ENCODE results near the gene PNLIP. TPM values are rescaled to one million over a fixed set of nuclear protein-coding genes. Genes with fewer than 3 reads are reported as not detected.

The PNLIP gene
- total RNA-seq, 4 donors from 2014 or later = not detected

GRCh38 chr10:116545122-116545521 lies 609 bp upstream of the PNLIP start:
- no peak overlapping the region for H3K27ac ChIP-seq
- ATAC-seq (no peak), DNase-seq (no peak)
- H3K9me3 ChIP-seq = no peaks in the 10 kb centered on the region
- no peak overlapping the region for H3K4me3 ChIP-seq
- H3K36me3 ChIP-seq = no peaks in the 10 kb centered on the region
- TF ChIP-seq POLR2A (IDR thresholded peaks at IDR 0.05) (no peak), CTCF (IDR thresholded peaks at IDR 0.05 in 4 of 5, conservative IDR thresholded peaks at IDR 0.05 in 1 of 5) (no peak)
- no peaks in the 10 kb centered on the region for H3K27me3 ChIP-seq
- H3K4me1 ChIP-seq = no peaks in the 10 kb centered on the region
- intact Hi-C loops (cut with DNase I; ENCODE audit: low total_unique reads) (no loop called here), in situ Hi-C loops (cut with MboI; ENCODE audit: low sequenced_read_pairs in 4 of 4) (no loop called here)

- Histone ChIP-seq H3K36me3 (no peaks in the 10 kb centered on the region), H3K27ac (no peak overlapping the region), H3K4me1 (no peaks in the 10 kb centered on the region), H3K27me3 (no peaks in the 10 kb centered on the region), H3K4me3 (no peak overlapping the region), H3K9me3 (no peaks in the 10 kb centered on the region)
- ATAC-seq (no peak), DNase-seq (no peak)
- TF ChIP-seq CTCF (IDR thresholded peaks at IDR 0.05 in 4 of 5, conservative IDR thresholded peaks at IDR 0.05 in 1 of 5) = no peak
- no peak for TF ChIP-seq POLR2A (IDR thresholded peaks at IDR 0.05)
- intact Hi-C loops (cut with DNase I; ENCODE audit: low total_unique reads) = no loop called here
- in situ Hi-C loops (cut with MboI; ENCODE audit: low sequenced_read_pairs in 4 of 4) = no loop called here
Measured at GRCh38 chr10:116548301-116548700, 2.6 kb downstream of the PNLIP start.

GRCh38 chr10:116553378-116553980 lies 7.7 kb downstream of the PNLIP start:
- TF ChIP-seq POLR2A (IDR thresholded peaks at IDR 0.05) (no peak), CTCF (IDR thresholded peaks at IDR 0.05 in 4 of 5, conservative IDR thresholded peaks at IDR 0.05 in 1 of 5) (no peak)
- no peak for DNase-seq
- Histone ChIP-seq H3K4me3 (no peak overlapping the region), H3K4me1 (no peaks in the 10 kb centered on the region), H3K27ac (no peak overlapping the region), H3K27me3 (no peaks in the 10 kb centered on the region), H3K36me3 (no peaks in the 10 kb centered on the region), H3K9me3 (no peaks in the 10 kb centered on the region)
- in situ Hi-C loops (cut with MboI; ENCODE audit: low sequenced_read_pairs in 4 of 4) (no loop called here), intact Hi-C loops (cut with DNase I; ENCODE audit: low total_unique reads) (no loop called here)
- ATAC-seq = no peak

- no peaks in the 10 kb centered on the region for H3K4me1 ChIP-seq
- H3K27me3 ChIP-seq = no peaks in the 10 kb centered on the region
- ATAC-seq = no peak
- H3K27ac ChIP-seq = no peak overlapping the region
- intact Hi-C loops (cut with DNase I; ENCODE audit: low total_unique reads) (no loop called here), in situ Hi-C loops (cut with MboI; ENCODE audit: low sequenced_read_pairs in 4 of 4) (no loop called here)
- no peaks in the 10 kb centered on the region for H3K36me3 ChIP-seq
- TF ChIP-seq POLR2A (IDR thresholded peaks at IDR 0.05) = no peak
- TF ChIP-seq CTCF (IDR thresholded peaks at IDR 0.05 in 4 of 5, conservative IDR thresholded peaks at IDR 0.05 in 1 of 5) = no peak
- no peaks in the 10 kb centered on the region for H3K9me3 ChIP-seq
- H3K4me3 ChIP-seq = no peak overlapping the region
- no peak for DNase-seq
Measured at GRCh38 chr10:116554628-116555027, 8.9 kb downstream of the PNLIP start.

- in situ Hi-C loops (cut with MboI; ENCODE audit: low sequenced_read_pairs in 4 of 4) = no loop called here
- TF ChIP-seq CTCF (IDR thresholded peaks at IDR 0.05 in 4 of 5, conservative IDR thresholded peaks at IDR 0.05 in 1 of 5) (no peak), POLR2A (IDR thresholded peaks at IDR 0.05) (no peak)
- H3K4me3 ChIP-seq = no peak overlapping the region
- no peaks in the 10 kb centered on the region for H3K36me3 ChIP-seq
- H3K27ac ChIP-seq = no peak overlapping the region
- H3K27me3 ChIP-seq = no peaks in the 10 kb centered on the region
- DNase-seq = no peak
- intact Hi-C loops (cut with DNase I; ENCODE audit: low total_unique reads) = no loop called here
- no peaks in the 10 kb centered on the region for H3K9me3 ChIP-seq
- ATAC-seq = no peak
- no peaks in the 10 kb centered on the region for H3K4me1 ChIP-seq
Measured at GRCh38 chr10:116555880-116556279, 10.1 kb downstream of the PNLIP start.
